OCI-LY7 (cell line): ENCODE results near the gene RSAD1.

Source experiments
- EZH2phosphoT487 ChIP-seq: fragments of 200-600 bp; sonication (generic); IDR thresholded peaks from 2 replicates; pipeline ENCODE4 v1.6.1; 2018; ENCODE audit warnings: low read depth, borderline replicate concordance, mild to moderate bottlenecking, mixed run types, antibody characterized with exemption, low read length, moderate library complexity, mixed read lengths
- TF ChIP-seq, protein P1 (sequence below): fragments of 200-600 bp; sonication (generic); conservative IDR thresholded peaks from 2 replicates; pipeline ENCODE4 v1.5.1; 2014; ENCODE audit warnings: mild to moderate bottlenecking, antibody characterized with exemption, low read length, moderate library complexity, mixed read lengths

DNA sequence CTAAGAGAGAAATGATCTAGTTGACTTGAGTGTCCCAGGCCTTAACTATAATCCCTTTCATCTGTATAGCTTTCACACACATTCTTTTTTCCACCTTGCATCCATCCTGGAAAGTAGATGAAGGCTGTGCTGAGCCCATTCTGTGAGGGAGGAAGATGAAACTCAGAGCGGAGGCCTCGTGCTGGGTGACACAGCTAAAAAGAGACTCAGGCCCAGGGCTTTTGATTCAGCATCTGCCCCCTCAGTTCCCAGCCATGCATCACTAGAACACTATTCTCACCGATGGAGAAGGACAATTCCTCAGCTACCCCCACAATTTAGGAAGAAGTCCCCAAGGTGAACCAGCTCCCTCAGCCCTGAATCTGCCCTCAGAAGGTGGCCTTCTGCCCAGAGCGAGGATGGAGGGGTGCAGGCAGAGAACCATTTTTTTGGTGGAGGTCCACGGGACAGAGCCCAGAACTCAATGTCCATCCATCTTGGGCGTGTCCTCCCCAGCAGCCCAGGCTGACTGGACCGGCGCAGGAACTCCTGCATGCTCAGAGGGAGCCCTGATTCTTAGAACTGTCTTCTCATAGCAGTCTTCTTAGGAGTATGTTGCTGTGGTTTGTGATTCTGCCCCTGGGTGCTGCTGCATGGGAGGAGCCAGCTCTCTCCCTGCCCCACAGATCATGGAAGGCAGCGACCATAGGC is 23.8 kb downstream of the RSAD1 start:
- TF ChIP-seq, protein P1, sequence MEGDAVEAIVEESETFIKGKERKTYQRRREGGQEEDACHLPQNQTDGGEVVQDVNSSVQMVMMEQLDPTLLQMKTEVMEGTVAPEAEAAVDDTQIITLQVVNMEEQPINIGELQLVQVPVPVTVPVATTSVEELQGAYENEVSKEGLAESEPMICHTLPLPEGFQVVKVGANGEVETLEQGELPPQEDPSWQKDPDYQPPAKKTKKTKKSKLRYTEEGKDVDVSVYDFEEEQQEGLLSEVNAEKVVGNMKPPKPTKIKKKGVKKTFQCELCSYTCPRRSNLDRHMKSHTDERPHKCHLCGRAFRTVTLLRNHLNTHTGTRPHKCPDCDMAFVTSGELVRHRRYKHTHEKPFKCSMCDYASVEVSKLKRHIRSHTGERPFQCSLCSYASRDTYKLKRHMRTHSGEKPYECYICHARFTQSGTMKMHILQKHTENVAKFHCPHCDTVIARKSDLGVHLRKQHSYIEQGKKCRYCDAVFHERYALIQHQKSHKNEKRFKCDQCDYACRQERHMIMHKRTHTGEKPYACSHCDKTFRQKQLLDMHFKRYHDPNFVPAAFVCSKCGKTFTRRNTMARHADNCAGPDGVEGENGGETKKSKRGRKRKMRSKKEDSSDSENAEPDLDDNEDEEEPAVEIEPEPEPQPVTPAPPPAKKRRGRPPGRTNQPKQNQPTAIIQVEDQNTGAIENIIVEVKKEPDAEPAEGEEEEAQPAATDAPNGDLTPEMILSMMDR = no peak
- no peak for TF ChIP-seq EZH2phosphoT487
